ENCODE data around the gene STAMBPL1.

The STAMBPL1 gene

DNA sequence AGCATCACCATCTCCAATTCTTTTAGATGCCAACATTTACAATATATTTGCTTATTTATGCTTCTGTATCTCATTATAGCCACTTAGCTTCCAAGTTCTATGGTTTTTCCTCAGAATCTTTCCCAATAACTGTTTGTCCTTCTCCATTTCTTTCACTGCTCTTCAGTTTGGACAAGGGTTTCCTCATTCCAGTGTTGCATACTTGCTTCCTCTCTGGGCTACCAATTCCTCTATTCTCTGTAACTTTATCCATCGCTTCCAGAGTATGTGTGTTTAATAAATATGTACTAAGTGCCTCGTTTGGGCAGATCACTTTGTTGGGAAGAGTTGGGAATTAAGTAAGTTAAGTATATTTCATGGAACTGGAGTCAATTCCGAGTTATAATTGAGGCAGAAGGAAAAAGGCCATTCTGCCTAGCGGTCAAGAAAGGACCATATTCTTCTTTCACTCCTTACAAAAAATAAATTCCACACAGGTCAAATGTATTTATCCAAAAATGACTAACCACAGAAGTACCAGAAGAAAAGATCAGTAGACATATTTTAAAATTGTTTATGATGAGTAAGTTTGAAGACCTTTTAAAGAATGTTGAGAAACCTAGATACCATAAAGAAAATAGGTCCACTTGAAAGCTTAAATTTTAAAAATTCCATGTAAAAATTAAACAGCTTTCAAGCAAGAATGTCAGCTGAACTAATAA is 10.8 kb downstream of the STAMBPL1 start:
- TF ChIP-seq, protein P1, sequence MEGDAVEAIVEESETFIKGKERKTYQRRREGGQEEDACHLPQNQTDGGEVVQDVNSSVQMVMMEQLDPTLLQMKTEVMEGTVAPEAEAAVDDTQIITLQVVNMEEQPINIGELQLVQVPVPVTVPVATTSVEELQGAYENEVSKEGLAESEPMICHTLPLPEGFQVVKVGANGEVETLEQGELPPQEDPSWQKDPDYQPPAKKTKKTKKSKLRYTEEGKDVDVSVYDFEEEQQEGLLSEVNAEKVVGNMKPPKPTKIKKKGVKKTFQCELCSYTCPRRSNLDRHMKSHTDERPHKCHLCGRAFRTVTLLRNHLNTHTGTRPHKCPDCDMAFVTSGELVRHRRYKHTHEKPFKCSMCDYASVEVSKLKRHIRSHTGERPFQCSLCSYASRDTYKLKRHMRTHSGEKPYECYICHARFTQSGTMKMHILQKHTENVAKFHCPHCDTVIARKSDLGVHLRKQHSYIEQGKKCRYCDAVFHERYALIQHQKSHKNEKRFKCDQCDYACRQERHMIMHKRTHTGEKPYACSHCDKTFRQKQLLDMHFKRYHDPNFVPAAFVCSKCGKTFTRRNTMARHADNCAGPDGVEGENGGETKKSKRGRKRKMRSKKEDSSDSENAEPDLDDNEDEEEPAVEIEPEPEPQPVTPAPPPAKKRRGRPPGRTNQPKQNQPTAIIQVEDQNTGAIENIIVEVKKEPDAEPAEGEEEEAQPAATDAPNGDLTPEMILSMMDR (IDR thresholded peaks at IDR 0.05): no peak

DNA sequence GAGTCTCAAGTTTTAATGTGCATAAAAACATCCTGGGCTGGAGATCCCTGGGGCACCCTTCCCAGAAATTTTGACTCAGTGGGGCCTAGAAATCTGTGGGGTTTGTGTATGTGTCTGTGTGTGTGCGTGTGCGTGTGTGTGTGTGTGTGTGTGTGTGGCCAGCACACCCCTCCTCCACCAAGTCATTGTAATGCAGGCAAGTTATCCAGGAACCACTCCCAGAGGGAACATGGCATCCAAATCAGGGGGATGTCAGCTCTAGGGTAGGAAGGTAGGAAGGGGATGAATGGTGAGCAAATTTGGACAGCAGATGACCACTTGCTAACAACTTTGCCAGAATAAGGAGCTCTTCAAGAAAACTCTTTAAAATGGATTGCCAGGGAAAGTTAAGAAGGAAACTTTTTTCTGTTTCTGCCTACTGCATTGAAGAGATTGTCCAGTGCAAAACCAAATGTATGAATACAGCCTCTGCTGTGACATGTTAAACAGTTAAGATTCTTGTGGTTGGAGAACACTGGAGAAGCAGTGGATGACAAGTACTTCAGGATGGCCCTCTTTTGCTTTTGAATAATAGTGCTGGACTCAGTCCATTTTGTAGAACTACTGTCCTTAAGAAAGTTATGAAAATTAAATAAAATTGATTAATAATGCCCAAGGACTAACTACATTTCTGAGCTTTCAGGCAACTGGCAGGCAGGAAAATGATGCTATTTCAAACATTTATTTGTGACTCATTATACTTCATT is 12.3 kb downstream of the STAMBPL1 start:
- TF ChIP-seq, protein P1 (IDR thresholded peaks at IDR 0.05): no peak

DNA sequence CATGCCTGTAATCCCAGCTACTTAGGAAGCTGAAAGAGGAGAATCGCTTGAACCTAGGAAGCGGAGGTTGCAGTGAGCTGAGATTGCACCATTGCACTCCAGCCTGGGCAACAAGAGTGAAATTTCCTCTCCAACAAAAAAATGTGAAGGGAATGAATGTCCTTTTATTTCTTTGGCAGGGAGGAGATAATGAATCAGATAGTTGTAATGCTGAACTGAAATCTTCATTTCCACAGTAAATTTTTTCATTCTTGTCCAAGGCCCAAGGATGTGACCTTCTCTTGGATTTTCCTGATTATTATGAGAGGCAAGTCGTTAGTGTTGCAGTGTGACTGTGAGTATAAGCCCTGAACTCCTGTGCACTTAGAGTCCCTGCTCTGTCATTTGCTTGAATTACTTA is 13.6 kb downstream of the STAMBPL1 start:
- TF ChIP-seq, protein P1 (IDR thresholded peaks at IDR 0.05): no peak

DNA sequence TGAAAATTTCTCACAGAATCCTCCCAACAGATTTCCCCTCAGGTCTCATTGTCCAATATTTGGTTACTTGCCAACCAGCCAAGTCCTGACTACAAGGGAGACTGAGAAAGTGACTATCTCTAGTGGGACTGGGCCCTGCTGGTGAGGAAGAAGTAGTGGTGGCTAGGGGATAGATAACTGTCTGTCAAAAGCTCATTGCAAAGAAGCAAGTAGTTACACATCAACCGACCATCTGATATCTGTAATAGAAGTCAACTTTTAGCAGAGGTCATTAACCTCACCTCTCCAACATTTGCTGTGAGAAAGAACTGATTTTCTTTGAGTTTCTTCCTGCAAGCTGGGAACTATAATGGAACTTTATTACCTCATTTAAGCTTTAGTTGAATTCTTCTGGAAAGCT is 15.2 kb downstream of the STAMBPL1 start:
- TF ChIP-seq, protein P1 (IDR thresholded peaks at IDR 0.05): no peak

DNA sequence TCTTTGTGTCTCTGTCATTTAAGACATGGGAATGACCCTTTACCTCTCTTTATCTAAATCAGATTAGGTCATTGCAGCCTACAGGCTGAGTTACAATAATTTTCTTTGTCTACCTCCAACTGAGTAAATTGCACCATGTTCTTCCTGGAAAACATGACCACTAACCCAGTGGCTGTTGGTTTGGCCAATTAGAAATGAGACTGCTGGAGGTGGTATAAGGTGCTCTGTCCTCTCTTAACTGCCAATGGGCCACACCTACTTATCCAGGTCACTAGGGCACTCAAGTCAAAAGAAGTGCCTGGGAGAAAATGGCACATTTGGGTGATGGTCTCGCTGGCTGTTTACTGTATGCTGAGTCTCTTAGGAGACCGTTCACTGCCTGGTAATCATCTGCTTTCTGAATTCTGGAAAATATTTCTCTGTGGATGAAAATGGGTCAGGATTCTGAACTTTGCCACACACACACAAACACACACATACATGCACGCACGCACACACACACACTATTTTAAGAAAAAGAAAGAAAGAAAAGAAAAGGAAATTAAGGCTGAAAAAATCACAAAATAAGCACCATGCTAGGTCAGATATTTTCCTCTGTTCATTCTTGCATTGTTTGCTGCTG is 16.4 kb downstream of the STAMBPL1 start:
- TF ChIP-seq, protein P1 (IDR thresholded peaks at IDR 0.05): no peak

DNA sequence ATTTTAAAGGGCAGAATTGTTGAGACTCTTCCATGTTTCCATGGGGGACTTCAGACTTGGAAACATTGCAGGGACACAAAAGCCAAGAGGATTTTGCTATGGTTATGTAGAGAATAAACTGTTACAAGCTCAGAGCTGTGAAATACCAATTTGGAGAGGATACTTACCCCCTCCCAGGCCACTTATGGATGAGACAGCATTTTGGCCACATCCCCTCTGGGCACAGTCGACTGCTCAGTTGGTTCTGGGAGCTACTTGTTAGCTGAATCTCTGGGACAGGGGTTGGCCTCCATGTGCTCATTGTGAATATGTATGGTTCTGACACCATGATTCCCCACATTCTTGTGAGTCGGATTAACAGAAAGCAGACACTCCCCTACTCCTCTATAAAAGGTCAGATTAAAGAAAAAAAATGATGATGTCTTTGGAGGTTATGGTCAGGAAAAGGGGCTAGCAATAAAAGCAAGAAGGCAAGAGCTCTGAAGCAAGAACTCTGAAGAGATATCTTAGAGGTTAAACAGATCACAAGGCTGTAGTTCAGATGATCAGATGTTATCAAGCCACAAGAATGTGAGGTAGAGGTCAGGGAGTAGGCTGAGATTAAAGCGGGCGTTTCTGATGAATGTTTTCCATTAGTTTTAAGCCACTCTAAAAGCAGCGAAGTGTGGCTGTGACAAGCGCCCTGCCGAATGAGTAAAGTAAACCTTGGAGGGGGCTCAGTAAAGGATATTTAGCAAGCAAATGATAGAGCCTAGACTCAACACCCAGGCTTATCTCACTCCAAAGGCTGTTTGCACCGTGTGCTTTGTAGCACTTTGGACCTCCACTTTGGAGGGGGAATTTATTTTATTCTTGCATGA is 17.2 kb downstream of the STAMBPL1 start:
- TF ChIP-seq, protein P1 (IDR thresholded peaks at IDR 0.05): no peak

DNA sequence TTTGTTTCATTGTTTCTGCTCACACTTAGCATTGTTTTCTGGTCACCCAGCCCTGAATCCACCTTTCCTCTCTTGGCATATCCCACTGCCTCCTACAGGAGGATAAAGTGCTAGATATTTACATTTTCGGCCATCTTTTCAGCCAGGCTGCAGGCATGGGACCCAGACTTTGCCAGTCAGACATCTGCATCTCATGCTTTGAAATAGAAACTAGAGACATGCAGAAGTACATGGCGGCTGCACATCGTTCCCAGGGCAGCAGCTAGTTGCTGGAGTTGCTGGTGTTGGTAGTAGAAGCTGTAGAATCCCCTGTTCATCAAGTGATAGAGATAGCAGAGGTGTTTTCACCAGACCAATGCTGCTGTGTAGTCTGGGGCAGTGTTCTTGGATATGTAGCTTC is 18.7 kb downstream of the STAMBPL1 start:
- TF ChIP-seq, protein P1 (IDR thresholded peaks at IDR 0.05): no peak
